Smooth muscle cell (in vitro differentiated cells): ENCODE measurements around the gene ARSG. TPM values are rescaled to one million over a fixed set of nuclear protein-coding genes. Genes with fewer than 3 reads are reported as not detected.

Experiments
- DNase-seq: peaks from one replicate; lab custom pipeline; 2025; ENCODE audit not compliant: unreplicated experiment; lab: John Stamatoyannopoulos, UW
- H2AFZ ChIP-seq: fragments of 200-600 bp; sonication (generic); 2 replicates; pipeline ENCODE4 v1.6.0; 2016; ENCODE audit warnings: antibody characterized with exemption, low read depth, mild to moderate bottlenecking
- H3F3A ChIP-seq: fragments of 200-600 bp; sonication (generic); 2 replicates; pipeline ENCODE4 v1.6.0; 2017; ENCODE audit warnings: antibody characterized with exemption, low read depth
- H3K27ac ChIP-seq: fragments of 200-600 bp; sonication (generic); 2 replicates; pipeline ENCODE4 v1.5.1; 2016; ENCODE audit warnings: low read depth, mild to moderate bottlenecking
- H3K27me3 ChIP-seq: fragments of 200-600 bp; sonication (generic); 2 replicates; pipeline ENCODE4 v1.6.1; 2016; ENCODE audit warnings: low read depth, mild to moderate bottlenecking
- H3K36me3 ChIP-seq: fragments of 200-600 bp; sonication (generic); 2 replicates; pipeline ENCODE4 v1.5.1; 2016; ENCODE audit warnings: low read depth
- H3K4me1 ChIP-seq: fragments of 200-600 bp; sonication (generic); 2 replicates; pipeline ENCODE4 v1.5.1; 2016; ENCODE audit warnings: low read depth
- H3K4me2 ChIP-seq: fragments of 200-600 bp; sonication (generic); 2 replicates; pipeline ENCODE4 v1.6.0; 2016; ENCODE audit warnings: mild to moderate bottlenecking
- H3K4me3 ChIP-seq: fragments of 200-600 bp; sonication (generic); 2 replicates; pipeline ENCODE4 v1.5.1; 2016; ENCODE audit warnings: mild to moderate bottlenecking
- H3K79me2 ChIP-seq: fragments of 200-600 bp; sonication (generic); 2 replicates; pipeline ENCODE4 v1.6.0; 2016; ENCODE audit warnings: low read depth, mild to moderate bottlenecking
- H3K9ac ChIP-seq: fragments of 200-600 bp; sonication (generic); 2 replicates; pipeline ENCODE4 v1.6.0; 2016; ENCODE audit warnings: low read depth
- H3K9me3 ChIP-seq: fragments of 200-600 bp; sonication (generic); replicated peaks from 2 replicates; pipeline ENCODE4 v1.5.1; 2016; ENCODE audit warnings: low read depth
- H4K20me1 ChIP-seq: fragments of 200-600 bp; sonication (generic); 2 replicates; pipeline ENCODE4 v1.6.0; 2016; ENCODE audit warnings: low read depth
- CTCF ChIP-seq: fragments of 200-600 bp; sonication (generic); IDR thresholded peaks from 2 replicates; pipeline ENCODE4 v1.5.1; 2017; ENCODE audit warnings: borderline replicate concordance, mild to moderate bottlenecking, antibody characterized with exemption; ENCODE audit not compliant: insufficient read depth, poor library complexity, severe bottlenecking
- WGBS: methylation state at CpG from one replicate; pipeline ENCODE4 v1.1.7; 2016; ENCODE audit warnings: low lambda C conversion rate; 5-methylcytosine and 5-hydroxymethylcytosine counted together
- polyA plus RNA-seq: library from polyadenylated mRNA; unstranded; fragments of >200 nt; fragmentation: Nextera tagmentation; extraction: Ambion mirVana; gene quantifications from 2 replicates; pipeline ENCODE4 v1.2.1, GENCODE V29; 2016
- total RNA-seq: library from RNA; depleted of rRNA; stranded (reverse); fragments of >200 nt; gene quantifications from 2 replicates; pipeline ENCODE4 v1.2.3, GENCODE V29; 2014

Gene ARSG
- total and polyA plus RNA-seq, 2 experiments from 2014 or later, result 1.0 to 2.4 TPM

- no peak for DNase-seq
- H3K27me3 ChIP-seq, result no peaks in the 10 kb centered on the region
- H2AFZ ChIP-seq, result no peak overlapping the region
- H3K4me2 ChIP-seq, result no peak overlapping the region
- H3K4me1 ChIP-seq, result peaks cover 6% of the 10 kb centered on the region
- H3K4me3 ChIP-seq, result no peak overlapping the region
- H3K9me3 ChIP-seq, result no peaks in the 10 kb centered on the region
- no peaks in the 10 kb centered on the region for H3K36me3 ChIP-seq
- WGBS, result 93% methylated on average over 10 of the region's 10 CpGs
- H3K9ac ChIP-seq, result no peak overlapping the region
- H3K79me2 ChIP-seq, result no peaks in the 10 kb centered on the region
- no peak for TF ChIP-seq CTCF
- H4K20me1 ChIP-seq, result no peaks in the 10 kb centered on the region
- H3F3A ChIP-seq, result no peaks in the 10 kb centered on the region
- H3K27ac ChIP-seq, result no peak overlapping the region
Observed at GRCh38 chr17:68324114-68324513, 32.8 kb downstream of the ARSG start.

- DNase-seq, result no peak
- Histone ChIP-seq H3K27me3 (no peaks in the 10 kb centered on the region), H3K79me2 (no peaks in the 10 kb centered on the region), H3K9ac (no peak overlapping the region), H3K27ac (no peak overlapping the region), H3F3A (no peaks in the 10 kb centered on the region), H3K4me2 (no peak overlapping the region), H2AFZ (no peak overlapping the region), H3K36me3 (no peaks in the 10 kb centered on the region), H3K4me3 (no peak overlapping the region), H4K20me1 (no peaks in the 10 kb centered on the region), H3K9me3 (no peaks in the 10 kb centered on the region), H3K4me1 (peaks cover 6% of the 10 kb centered on the region)
- no peak for TF ChIP-seq CTCF
- WGBS, result 98% methylated on average over 8 of the region's 8 CpGs
Observed at GRCh38 chr17:68324654-68325336, 33.5 kb downstream of the ARSG start.

GRCh38 chr17:68325961-68326360, 34.7 kb downstream of the ARSG start:
- Histone ChIP-seq H3K79me2 (no peaks in the 10 kb centered on the region), H2AFZ (no peak overlapping the region), H4K20me1 (no peaks in the 10 kb centered on the region), H3K27me3 (no peaks in the 10 kb centered on the region), H3F3A (no peaks in the 10 kb centered on the region), H3K4me1 (peaks cover 6% of the 10 kb centered on the region), H3K4me2 (no peak overlapping the region), H3K27ac (no peak overlapping the region), H3K9ac (no peak overlapping the region), H3K4me3 (no peak overlapping the region), H3K9me3 (no peaks in the 10 kb centered on the region), H3K36me3 (no peaks in the 10 kb centered on the region)
- no peak for DNase-seq
- TF ChIP-seq CTCF, result no peak
- WGBS, result 70% methylated on average over 5 of the region's 5 CpGs

GRCh38 chr17:68326681-68327080, 35.4 kb downstream of the ARSG start:
- Histone ChIP-seq H3K4me2 (no peak overlapping the region), H3K27me3 (no peaks in the 10 kb centered on the region), H3K4me3 (no peak overlapping the region), H4K20me1 (no peaks in the 10 kb centered on the region), H3K9ac (no peak overlapping the region), H3K27ac (no peak overlapping the region), H2AFZ (no peak overlapping the region), H3K36me3 (no peaks in the 10 kb centered on the region), H3F3A (no peaks in the 10 kb centered on the region), H3K9me3 (no peaks in the 10 kb centered on the region), H3K79me2 (no peaks in the 10 kb centered on the region), H3K4me1 (peaks cover 5% of the 10 kb centered on the region)
- no peak for DNase-seq
- WGBS, result 63% methylated on average over 5 of the region's 5 CpGs
- no peak for TF ChIP-seq CTCF
